CD4-positive, alpha-beta T cell treated with Interleukin-15 for 1 hour (primary cell): Measurements from ENCODE around the gene ABLIM1.

Experiments
- DNase-seq: peaks from one replicate; pipeline ENCODE4 v3.0.0-alpha.2; 2020

Gene ABLIM1

DNA sequence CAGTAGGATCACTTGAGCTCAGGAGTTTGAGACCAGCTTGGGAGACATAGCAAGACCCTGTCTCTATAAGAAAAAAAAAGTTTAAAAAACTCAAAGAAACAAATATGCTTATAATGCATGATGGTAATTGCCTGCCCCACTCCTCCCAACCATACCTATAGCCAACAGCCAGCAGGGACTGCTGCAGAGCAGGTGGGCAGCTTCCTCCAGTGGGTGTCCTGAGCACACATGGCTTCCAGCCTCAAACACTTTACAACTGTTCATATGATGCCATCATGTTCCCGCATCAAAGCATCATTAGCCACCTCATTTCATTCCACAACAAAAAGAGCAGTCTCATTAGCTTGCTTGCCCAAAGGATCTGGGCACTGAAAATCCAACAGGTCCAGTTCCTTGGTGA lies 42.0 kb downstream of the ABLIM1 start:
- DNase-seq, result no peak

DNA sequence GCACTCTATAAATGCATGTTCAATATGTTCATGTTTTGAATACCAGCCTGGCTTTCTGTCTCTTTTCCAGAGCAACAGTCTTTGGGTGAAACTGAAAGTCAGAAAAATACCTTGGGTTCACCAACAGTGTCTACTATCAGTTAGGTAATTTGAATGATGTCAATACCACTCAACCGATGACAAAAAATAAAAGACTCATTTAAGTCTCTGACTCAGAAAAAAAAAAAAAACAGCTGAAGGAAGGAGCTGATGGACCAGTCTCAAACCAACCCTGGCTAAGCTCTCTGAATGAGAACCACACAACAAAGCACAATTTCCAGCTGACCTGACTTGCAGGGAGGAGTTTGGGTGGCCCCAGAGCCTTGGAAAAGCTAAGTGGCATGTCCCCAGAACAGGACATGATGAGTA lies 42.5 kb downstream of the ABLIM1 start:
- no peak for DNase-seq

DNA sequence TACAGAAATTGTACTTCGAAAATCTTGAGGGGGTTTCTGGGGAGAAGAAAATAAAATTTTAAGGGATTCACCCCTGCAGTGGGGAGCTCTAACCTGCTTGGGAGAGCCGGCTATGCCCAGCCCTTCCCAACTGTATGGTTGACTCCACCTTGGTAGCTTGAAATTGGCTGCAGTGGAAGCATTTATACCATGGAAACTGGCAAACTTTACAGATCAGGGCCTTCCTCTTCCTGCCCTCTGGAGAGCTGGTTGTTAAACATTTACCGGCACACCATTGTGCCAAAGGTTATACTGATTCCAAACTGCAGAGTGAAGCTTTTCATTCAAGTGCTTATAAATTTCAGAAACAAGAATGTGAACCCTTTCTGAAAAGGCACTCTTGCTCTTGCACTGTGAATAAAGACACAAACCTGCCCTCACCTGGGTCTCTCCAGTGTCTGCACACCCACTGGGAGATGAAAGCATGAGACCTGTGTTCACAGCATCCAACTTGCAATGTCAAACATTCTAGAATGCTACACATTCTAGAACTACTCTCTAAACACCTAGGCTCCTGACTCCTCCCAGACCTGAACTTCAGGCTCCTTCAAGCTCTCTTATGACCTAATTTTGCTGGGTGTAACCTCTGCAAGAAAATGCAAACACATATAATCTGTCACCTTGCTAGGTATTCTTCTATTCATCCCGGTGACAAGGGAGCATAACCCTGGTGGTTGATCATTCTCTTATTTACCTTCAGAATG lies 44.7 kb downstream of the ABLIM1 start:
- no peak for DNase-seq

DNA sequence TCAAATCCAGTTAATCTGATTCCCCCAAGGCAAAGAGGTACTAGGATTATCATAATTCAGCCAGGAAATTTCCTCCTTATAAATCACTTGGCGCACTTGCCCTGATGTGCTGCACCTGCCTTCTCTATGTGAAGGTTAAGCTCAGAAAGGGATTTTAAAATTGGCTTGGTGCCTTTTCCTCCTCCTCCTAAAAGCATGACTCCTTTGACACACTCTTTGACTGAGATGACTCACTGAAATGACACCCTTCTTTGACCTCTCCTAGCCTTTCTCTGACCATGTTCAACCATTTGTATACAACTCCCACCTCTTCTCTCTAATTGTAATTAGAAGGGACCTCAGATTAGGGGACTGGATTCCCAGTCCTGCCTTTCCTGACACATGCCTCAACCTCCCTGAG lies 46.5 kb downstream of the ABLIM1 start:
- DNase-seq, result no peak

DNA sequence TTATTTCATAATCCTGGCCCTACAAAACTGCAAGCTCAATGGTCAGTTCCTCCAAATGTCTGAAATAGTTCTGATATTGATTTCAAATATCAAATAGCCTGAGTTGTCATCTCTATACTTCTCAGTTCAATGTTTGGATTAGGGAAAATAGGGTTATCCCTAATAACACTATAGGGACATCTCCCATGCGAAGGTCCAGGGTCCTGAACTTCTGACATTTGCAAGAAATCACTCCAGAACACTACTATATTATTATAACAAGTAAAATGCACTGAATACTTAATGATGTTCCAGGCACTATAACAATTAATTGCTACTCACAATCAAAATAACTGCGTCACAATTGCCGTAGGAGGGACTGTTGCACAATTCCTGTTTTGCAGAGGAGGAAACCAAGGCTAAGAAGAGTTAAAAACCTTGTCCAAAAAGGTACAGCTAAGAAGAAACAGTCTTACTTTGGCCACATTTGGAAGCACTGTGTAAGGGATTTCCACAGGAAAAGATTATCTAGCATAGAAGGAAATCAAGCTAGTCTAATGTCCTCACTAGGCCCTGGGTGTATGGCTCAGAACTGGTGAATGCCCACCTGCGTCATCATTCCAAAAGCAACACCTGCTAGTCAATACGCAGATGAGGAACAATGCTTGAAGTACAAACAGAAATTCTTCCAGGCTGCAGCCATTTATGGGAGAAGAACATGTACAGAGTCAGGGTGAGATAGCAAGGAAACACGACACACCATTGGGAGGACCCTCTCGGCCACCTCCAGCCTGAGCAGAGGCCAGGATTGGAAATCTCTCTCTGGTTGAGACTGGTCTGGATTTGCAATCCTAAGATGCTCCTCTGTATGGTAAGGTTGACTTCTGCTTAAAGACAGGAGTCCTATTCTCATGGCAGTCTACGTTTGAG lies 48.3 kb downstream of the ABLIM1 start:
- DNase-seq, result no peak

DNA sequence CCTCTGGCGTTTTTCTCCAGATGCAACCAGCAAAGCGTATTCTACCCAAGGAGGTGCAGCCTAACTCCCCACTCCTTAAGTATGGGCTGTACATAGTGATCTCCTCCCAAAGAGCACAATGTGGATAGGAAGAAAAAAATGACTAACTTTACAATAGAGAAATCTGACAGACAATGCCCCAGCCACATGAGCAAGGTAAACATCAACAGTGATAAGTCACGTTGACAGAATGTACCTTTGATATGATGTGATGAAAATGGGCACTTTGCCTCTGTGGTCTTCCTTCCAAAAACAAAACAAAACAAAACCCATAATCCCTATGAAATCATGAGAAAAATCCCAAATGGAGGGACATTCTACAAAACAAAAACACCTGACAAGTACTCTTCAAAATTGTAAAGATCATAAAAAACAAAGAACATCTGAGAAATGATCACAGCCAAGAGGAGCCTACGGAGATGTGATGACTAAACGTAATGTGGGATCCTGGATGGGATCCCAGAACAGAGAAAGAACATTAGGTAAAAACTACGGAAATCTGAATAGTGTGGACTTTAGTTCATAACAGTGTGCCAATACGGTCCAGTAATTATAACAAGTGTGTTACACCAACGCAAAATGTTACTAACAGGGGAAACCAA lies 50.6 kb downstream of the ABLIM1 start:
- DNase-seq, result no peak

DNA sequence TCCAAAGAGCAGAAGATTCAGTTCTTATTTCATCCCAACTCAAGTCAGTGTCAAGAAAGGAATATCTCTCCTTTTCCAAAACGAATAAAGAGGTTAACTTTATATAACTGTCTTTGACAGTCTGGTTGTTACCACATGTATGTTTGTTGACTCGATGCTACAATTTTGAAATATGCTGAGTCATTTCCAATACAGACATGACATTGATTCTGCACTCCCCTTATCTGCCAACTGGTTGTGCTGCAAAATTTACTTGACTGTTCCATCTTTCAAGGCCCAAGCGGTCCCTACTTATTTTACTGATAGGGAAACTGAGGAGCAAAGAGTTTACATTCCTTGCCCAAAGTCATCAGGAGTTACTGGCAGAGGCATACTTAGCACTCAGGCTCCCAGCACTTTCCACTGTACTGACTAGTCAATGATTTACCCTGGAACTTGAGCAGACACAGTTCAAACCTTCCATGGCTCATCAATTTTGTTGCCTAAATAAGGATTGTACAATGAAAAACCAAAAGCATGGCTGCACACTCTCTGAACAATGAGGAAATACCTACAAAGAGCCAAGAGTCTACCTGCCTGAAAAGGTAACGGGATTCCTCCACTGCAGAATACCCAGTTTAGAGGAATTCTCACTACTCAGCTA lies 52.8 kb downstream of the ABLIM1 start:
- DNase-seq, result no peak

DNA sequence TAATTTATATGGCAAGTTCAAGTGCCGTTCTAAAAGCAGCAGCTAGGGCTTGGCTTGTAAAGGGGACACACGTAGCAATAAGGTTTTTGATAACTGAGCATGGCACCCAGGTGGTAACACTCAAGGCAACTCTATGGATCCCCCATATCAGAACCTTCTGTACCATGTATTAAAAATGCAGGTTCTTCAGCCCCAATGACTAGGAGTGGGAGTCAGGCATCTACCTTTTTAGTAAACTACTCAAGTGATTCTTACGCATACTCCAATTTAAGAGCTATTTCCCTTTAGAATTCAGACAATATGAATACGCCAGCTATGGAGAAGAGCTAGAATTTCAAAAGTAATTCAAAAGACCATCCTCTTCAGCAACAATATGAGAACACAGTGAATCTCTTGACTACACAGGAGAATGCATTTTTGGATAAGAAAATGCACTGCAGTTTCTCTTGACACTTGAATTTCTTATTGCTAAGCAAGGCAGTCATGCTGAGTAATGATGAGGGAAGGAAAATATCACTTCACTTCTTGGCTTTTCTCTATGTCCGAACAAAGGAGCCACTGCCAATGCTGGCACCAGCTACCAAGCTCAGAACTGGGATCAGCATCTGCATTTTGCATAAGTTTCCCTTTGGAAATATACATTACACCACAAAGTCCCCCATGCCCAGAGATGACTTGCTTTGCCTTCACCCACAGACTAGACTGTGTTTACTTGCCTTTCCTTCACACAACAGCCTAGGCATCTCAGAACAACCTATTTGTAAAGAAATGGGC lies 53.5 kb downstream of the ABLIM1 start:
- no peak for DNase-seq

DNA sequence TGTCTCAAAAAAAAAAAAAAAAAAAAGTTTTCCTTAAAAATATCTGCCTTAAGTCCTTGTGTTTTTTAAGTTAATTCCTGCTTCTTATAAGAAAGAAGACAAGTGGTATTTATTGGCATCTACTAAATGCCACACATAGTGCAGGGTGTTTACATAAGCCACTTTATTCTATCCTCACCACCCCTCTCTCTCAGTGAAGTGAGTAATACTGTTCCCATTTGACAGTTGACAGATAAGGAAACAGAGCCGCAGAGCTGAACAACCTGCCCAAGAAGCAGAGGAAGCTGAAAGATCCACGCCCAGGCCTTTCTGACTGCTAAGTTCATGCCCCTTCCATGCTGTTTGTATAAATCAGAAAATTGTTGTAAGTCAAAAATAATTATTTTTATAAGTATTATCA lies 54.1 kb downstream of the ABLIM1 start:
- no peak for DNase-seq

DNA sequence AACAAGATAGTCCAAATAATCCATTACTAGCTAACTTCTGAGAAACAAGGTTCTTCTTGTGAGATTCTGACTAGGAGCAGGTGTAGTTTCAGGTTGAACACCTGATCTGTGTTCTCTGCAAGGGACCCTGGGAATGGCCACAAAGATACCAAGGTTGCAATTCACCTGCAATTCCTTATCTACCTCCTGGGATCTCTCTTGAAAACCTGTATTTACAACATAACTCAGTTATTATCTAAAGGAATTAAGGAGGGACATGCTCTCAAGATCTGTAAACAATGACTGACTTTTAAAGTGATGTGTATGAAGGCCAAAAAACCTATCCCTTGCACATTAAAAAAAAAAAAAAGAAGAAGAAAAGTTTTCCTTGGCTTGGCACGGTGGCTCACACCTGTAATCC lies 54.8 kb downstream of the ABLIM1 start:
- no peak for DNase-seq

DNA sequence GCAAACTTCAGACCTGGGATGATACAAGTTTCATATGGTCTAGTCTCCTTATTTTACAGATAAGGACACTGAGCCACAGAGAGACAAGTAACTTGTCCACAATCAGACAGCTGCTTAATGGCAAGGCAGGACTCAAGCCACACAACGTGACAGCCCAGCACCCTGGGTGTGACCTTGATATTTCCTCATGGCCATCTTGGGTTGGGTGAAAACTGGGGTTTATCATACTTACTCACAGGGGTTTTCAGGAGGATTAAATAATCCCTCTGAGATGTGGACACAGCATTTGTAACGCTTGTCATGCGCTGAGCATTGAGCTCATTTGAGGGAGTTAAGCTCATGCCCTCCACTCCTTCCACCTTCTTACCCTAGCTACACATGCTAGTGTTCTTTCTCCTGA lies 58.0 kb downstream of the ABLIM1 start:
- DNase-seq, result no peak

DNA sequence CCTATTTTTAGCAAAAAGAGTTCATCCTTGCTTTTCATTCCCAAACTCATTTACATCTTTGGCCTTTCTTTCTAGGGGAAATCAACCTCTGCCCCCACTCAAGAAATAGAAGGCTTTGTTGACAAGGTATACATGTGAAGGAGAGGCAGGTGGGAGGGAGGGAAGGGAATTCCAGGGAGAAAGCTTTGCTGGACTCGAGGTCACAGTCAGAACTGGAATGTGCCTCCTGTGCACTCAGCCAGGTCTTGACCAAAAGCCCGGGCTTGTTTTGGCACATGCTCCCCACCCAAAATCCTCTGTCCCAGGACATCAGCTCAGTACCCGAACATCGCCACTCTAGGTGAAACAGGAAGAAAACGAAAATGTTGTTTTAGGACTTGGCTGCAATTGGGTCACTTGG lies 61.3 kb downstream of the ABLIM1 start:
- DNase-seq, result no peak

DNA sequence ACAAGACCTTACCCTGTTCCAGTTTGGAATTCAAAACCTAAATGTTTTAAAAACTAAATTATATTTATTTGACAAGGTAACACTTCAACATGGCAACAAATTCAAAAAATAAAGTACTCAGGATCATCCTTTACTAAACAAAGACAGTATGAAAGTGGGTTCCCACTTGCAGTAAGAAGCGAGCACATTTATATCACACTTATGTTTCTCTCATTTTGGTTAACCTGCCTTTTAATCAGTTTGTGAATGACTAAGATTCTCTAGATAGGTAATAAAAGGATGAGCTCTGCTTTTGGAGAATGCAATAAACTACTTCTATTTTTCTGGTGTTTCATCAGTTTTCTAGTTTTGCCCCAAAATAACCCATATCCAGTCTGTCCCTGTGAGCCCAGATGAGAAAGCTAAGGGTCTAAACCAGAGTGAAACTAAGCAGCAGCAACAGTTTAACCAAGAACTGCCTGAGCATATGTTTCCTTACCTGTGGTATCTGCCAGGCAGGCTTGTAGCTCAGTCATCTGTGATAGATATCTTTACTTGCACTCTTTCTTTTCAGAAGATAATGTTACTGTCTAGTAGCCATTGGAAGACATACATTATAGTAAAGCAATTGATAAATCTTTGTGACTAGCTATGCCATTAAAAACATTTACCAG lies 64.1 kb downstream of the ABLIM1 start:
- DNase-seq, result no peak

DNA sequence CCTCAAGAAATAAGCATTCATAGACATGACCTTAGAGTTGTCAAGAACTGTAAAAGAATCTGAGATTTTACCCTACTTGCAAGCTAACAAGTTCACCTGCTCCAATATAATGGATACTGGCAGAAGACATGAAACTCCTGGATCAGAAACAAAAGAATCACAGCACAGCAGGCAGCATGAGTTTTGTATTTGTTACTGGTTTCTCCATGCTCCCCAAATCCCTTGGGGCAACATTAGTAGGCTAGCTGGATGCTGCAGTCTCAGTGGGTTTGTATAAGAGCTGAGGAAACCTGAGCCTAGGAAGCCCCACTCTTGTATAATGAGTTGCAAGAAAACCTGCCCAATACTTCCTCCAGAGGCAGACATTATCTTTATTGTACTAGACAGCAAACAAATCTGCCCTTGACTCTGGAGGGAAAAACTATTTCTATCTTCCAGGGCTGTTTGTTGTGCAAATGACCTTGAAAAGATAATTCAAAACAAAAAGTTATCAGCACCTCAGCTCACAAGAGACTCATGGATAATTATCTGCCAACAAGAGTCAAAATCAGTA lies 64.8 kb downstream of the ABLIM1 start:
- no peak for DNase-seq

DNA sequence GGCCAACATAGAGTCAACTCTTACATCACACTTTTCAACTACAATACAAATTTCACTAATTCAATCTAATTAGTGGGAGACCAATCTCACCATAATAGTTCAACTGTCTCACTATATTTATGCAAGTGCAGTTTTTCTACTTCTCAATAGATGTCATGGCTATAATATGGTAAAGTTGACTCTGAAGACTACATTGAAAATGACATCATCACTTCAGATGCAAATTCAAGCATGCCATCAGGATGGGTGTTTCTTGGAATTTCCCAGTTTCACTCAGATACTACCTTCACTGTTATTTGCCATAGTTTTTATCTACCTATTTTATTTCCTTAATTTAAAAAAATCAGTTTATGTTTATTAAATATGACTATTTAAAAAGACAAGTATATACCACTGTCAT lies 67.1 kb downstream of the ABLIM1 start:
- DNase-seq, result no peak

DNA sequence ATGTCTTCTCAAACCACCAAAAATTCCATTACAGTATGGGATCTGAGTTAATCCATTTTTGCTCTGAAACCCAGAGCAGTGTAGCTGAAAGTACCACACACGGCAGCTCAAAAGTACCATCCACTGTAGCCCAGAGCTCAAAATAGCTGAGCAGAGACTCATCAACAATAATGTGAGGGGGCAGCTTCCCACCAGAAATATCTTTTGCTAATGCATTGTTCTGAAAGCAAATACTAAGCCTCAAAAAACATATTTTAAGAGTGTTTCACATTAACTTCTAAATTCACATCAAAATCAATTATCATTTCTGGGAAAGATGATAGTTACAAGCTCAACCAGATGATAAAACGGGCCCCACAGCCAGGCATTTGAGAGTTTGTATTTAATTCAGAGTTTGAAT lies 73.7 kb downstream of the ABLIM1 start:
- no peak for DNase-seq

DNA sequence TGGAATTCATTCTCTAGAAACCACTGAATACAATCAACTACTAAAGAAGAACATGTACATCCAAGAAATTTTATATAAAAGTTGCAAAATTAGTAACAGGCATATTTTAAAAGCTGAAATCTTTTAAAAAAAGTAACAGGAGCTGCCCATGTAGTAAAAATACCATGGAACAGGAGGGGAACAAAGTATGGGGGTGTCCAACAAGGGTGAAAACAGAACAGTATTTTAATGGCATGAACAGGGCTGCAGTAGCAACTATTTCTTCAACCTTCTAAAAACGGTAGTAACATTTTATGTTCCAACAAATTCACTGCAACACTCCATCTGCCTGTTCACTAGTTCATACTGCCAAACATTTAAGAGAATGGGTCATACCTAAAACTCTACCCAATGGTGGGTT lies 77.0 kb downstream of the ABLIM1 start:
- no peak for DNase-seq

DNA sequence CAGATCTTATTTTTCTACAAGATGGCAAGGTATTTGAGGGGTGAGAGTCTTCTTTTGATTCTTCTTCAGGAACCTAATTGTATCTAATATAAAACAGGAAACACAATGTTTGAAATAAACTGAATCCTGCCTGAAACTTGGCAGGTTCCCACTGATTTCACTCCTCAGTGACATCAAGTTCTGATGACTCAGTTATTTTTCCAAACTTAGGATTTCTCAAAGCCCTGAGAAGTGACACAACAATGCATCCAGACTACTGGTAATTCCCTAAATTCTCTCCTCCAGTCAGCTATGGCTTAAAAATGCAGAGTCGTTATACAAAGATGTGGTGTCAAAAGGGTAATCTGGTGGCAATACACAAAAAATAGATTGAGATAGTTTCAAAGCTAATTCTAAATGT lies 80.9 kb downstream of the ABLIM1 start:
- DNase-seq, result no peak

DNA sequence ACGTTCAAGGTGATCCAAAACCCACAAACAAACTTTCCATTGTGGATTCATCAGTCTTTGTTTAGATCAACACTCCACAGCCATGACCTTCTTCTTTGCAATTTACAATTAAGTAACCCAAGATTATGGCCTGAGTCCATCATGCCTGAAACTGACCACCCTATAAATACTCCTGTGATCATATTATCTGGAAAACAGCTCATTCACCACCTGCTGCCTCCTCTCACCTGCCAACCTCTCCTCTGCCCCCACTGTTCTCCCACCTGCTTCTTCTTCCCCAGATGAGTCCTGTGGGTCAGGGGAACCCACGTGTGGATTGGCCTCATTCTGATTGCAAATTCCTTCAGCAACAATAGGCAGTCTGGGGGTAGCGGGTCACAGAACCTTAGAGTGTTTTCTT lies 81.4 kb downstream of the ABLIM1 start:
- DNase-seq, result no peak

DNA sequence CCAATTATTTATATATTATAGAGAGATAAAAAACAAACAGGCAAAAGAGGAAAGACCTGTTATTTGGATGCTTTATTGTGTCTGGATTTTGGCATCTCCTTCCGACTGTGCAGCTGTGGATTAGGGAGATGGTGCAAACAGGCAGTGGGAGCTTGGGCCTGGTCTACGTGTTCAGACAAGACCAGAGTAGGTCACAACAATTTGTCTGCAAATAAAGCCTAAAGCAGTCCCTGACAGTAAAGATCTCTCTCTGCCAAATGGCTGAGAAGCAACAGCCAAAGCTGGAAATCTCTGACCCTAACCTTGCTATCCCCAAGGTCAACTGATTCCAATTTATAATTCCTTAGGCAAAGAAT lies 82.0 kb downstream of the ABLIM1 start:
- no peak for DNase-seq

DNA sequence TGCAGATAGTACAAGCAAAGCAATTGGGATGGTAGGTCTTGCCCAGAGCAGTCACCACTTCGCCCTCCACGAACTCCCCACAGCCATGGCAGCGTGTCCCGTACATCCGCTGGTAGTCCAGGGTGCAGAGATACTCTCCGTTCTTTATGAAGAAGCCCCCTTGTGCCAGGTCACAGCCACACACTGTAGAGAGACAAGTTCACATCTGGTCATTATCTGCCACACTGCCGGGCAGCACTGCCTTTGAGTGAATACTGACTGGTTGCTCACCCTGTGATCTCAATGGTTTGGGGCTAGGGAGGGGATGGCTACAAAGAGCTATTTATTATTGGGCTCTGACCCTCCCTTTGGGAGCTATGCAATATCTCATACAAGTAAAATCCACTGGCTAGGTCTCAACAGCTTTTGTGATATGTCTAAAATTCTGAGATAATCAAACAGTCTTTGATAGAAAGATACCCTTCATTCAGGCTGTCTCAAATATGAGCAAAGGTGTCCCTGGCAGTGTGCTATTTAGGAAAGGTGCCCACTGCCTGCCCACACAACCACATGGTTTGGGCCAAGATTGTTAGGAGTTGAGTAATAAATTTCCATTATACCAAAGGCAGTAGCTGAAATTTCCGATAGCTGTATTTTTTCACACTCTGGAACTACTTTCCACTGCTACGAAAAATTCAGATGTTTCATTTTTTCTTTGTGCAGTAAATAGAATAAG lies 82.5 kb downstream of the ABLIM1 start:
- no peak for DNase-seq
